Ovary (tissue), 3 donors: ENCODE measurements around the gene TAF8.
"Not testable (repeated sequence)": the region's sequence is repeated elsewhere in the genome, so short reads cannot be mapped to it uniquely, and the experiment has no call there.

Experiments
- CTCF ChIP-seq, 3 donors: fragments of 450-650 bp in 2 of 3; fragments of 200-600 bp in 1 of 3; IDR thresholded peaks; one replicate each; pipeline versions ENCODE4 v1.5.1 to v1.8.0; 2016 to 2022; ENCODE audit warnings: antibody characterized with exemption in 3 of 3, mild to moderate bottlenecking in 1 of 3
- POLR2A ChIP-seq: fragments of 450-650 bp; IDR thresholded peaks from one replicate; pipeline ENCODE4 v1.6.1; 2017; ENCODE audit warnings: antibody characterized with exemption, mild to moderate bottlenecking, moderate library complexity
- donor health status: DM: no; HTN: no; CAD: no.

- TF ChIP-seq POLR2A; CTCF (IDR thresholded peaks at IDR 0.05): not testable (repeated sequence)
Measured at GRCh38 chr6:42037669-42038068, 12.7 kb upstream of the TAF8 start.
